Astrocyte (in vitro differentiated cells and primary cell): ENCODE data around the gene LIPT2. TPM values are rescaled to one million over a fixed set of nuclear protein-coding genes. Genes with fewer than 3 reads are reported as not detected.

Experiments used
- DNase-seq: peaks from one replicate; pipeline ENCODE4 v3.0.0-alpha.2; 2010; ENCODE audit warnings: low read depth
- FAIRE-seq: peaks from 2 replicates; lab custom pipeline; 2011; peaks lifted over from hg19 to GRCh38; lab: Jason Lieb, UNC
- H2AFZ ChIP-seq: 2 replicates; pipeline ENCODE4 v1.6.0; 2012; ENCODE audit warnings: low read depth, low read length, inconsistent platforms
- H3K27ac ChIP-seq: 2 replicates; pipeline ENCODE4 v1.5.1; 2011; ENCODE audit warnings: low read depth, low read length, inconsistent platforms
- H3K27me3 ChIP-seq: 2 replicates; pipeline ENCODE4 v1.6.0; 2011; ENCODE audit warnings: low read length, inconsistent platforms; ENCODE audit not compliant: insufficient read depth
- H3K36me3 ChIP-seq: 2 replicates; pipeline ENCODE4 v1.5.1; 2011; ENCODE audit warnings: low read length, inconsistent platforms; ENCODE audit not compliant: insufficient read depth
- H3K4me1 ChIP-seq: 2 replicates; pipeline ENCODE4 v1.5.1; 2011; ENCODE audit warnings: low read length, inconsistent platforms; ENCODE audit not compliant: insufficient read depth
- H3K4me2 ChIP-seq: 2 replicates; pipeline ENCODE4 v1.6.0; 2012; ENCODE audit warnings: low read length, inconsistent platforms
- H3K4me3 ChIP-seq: 2 replicates; pipeline ENCODE4 v1.5.1; 2011; ENCODE audit warnings: low read depth, mild to moderate bottlenecking, low read length, inconsistent platforms; ENCODE audit not compliant: insufficient read depth
- H3K79me2 ChIP-seq: 2 replicates; pipeline ENCODE4 v1.6.0; 2012; ENCODE audit warnings: mild to moderate bottlenecking, low read length, inconsistent platforms; ENCODE audit not compliant: insufficient read depth
- H3K9ac ChIP-seq: 2 replicates; pipeline ENCODE4 v1.6.0; 2012; ENCODE audit warnings: mild to moderate bottlenecking, low read length, inconsistent platforms
- H3K9me3 ChIP-seq: 2 replicates; pipeline ENCODE4 v1.5.1; 2012; ENCODE audit warnings: low read depth, mild to moderate bottlenecking, low read length, inconsistent platforms; ENCODE audit not compliant: insufficient read depth
- H4K20me1 ChIP-seq: 2 replicates; pipeline ENCODE4 v1.6.0; 2012; ENCODE audit warnings: low read length, inconsistent platforms; ENCODE audit not compliant: insufficient read depth
- H3K27ac Mint-ChIP-seq: one replicate; pipeline ENCODE4 v1.8.0; 2021; ENCODE audit warnings: mild to moderate bottlenecking, mixed read lengths; ENCODE audit not compliant: unreplicated experiment
- H3K27me3 Mint-ChIP-seq: one replicate; pipeline ENCODE4 v1.8.0; 2021; ENCODE audit warnings: low read depth, mixed read lengths; ENCODE audit not compliant: unreplicated experiment
- H3K36me3 Mint-ChIP-seq: one replicate; pipeline ENCODE4 v1.8.0; 2021; ENCODE audit warnings: low read depth, mixed read lengths; ENCODE audit not compliant: unreplicated experiment
- H3K4me1 Mint-ChIP-seq: one replicate; pipeline ENCODE4 v1.8.0; 2021; ENCODE audit warnings: low read depth, mixed read lengths; ENCODE audit not compliant: unreplicated experiment
- H3K4me3 Mint-ChIP-seq: one replicate; pipeline ENCODE4 v1.8.0; 2021; ENCODE audit warnings: mild to moderate bottlenecking, moderate library complexity, mixed read lengths; ENCODE audit not compliant: unreplicated experiment
- H3K9me3 Mint-ChIP-seq: one replicate; pipeline ENCODE4 v1.8.0; 2021; ENCODE audit warnings: mild to moderate bottlenecking, mixed read lengths; ENCODE audit not compliant: unreplicated experiment
- CTCF ChIP-seq: IDR thresholded peaks from 2 replicates; pipeline ENCODE4 v1.5.1; 2011; ENCODE audit warnings: low read depth, mild to moderate bottlenecking, inconsistent platforms, low read length, moderate library complexity; ENCODE audit not compliant: insufficient read depth
- EZH2 ChIP-seq: IDR thresholded peaks from 2 replicates; pipeline ENCODE4 v1.6.1; 2012; ENCODE audit warnings: mild to moderate bottlenecking, low read length, inconsistent platforms; ENCODE audit not compliant: insufficient read depth
- total RNA-seq: library from RNA; stranded (reverse); gene quantifications from 2 replicates; pipeline ENCODE4 v1.2.1, GENCODE V29; 2021

The LIPT2 gene
- total RNA-seq, 1 donor from 2014 or later, result 2.0 TPM

GRCh38 chr11:74460481-74461154 is 32.9 kb downstream of the LIPT2 start:
- Histone ChIP-seq H3K36me3 (no peaks in the 10 kb centered on the region), H3K4me3 (no peak overlapping the region), H3K79me2 (no peaks in the 10 kb centered on the region), H3K9ac (no peak overlapping the region), H2AFZ (no peak overlapping the region), H3K9me3 (no peaks in the 10 kb centered on the region), H3K27ac (no peak overlapping the region), H3K27me3 (no peaks in the 10 kb centered on the region), H3K4me1 (no peaks in the 10 kb centered on the region), H4K20me1 (no peaks in the 10 kb centered on the region), H3K4me2 (no peak overlapping the region)
- Mint-ChIP-seq H3K9me3 (peaks cover 3% of the 10 kb centered on the region), H3K36me3 (peaks cover 1% of the 10 kb centered on the region), H3K4me3 (no peak overlapping the region), H3K27ac (no peak overlapping the region), H3K27me3 (peaks cover 23% of the 10 kb centered on the region), H3K4me1 (no peaks in the 10 kb centered on the region)
- DNase-seq (peak; percentile 27), FAIRE-seq (no peak)
- TF ChIP-seq CTCF (no peak), EZH2 (no peak)

- Histone ChIP-seq H3K9ac (no peak overlapping the region), H3K4me3 (no peak overlapping the region), H3K9me3 (no peaks in the 10 kb centered on the region), H3K27me3 (no peaks in the 10 kb centered on the region), H3K27ac (no peak overlapping the region), H3K4me1 (no peaks in the 10 kb centered on the region), H3K79me2 (no peaks in the 10 kb centered on the region), H3K4me2 (no peak overlapping the region), H4K20me1 (no peaks in the 10 kb centered on the region), H2AFZ (no peak overlapping the region), H3K36me3 (no peaks in the 10 kb centered on the region)
- no peak overlapping the region for H3K4me3 Mint-ChIP-seq
- H3K9me3 Mint-ChIP-seq, result peaks cover 3% of the 10 kb centered on the region
- no peak overlapping the region for H3K27ac Mint-ChIP-seq
- DNase-seq, result no peak
- H3K27me3 Mint-ChIP-seq, result peaks cover 23% of the 10 kb centered on the region
- no peak for TF ChIP-seq EZH2
- TF ChIP-seq CTCF, result no peak
- no peaks in the 10 kb centered on the region for H3K4me1 Mint-ChIP-seq
- FAIRE-seq, result no peak
- peaks cover 1% of the 10 kb centered on the region for H3K36me3 Mint-ChIP-seq
Observed at GRCh38 chr11:74460065-74460464, 33.5 kb downstream of the LIPT2 start.

DNA sequence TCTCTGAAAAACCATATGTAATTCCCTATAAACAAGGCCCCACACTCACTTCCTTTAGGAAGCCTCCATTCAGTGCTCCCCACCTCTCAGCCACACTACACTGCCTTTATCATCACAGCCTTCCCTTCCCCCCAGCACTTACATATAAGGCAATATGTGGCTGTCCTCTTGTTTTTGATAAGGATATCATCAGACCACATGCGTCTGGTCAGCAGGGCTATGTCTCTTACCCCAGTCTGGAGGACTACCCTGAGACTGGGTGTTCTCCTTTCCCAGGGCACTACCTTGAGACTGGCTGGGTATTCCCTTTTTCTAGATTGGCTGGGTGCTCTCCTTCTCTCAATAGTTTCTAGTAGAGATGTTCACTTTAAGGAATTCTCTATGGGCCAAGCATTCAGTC is 33.9 kb downstream of the LIPT2 start:
- H3K27me3 Mint-ChIP-seq, result peaks cover 20% of the 10 kb centered on the region
- H3K4me3 Mint-ChIP-seq, result no peak overlapping the region
- Histone ChIP-seq H3K36me3 (no peaks in the 10 kb centered on the region), H3K9ac (no peak overlapping the region), H2AFZ (no peak overlapping the region), H3K4me2 (no peak overlapping the region), H3K79me2 (no peaks in the 10 kb centered on the region), H3K4me1 (no peaks in the 10 kb centered on the region), H4K20me1 (no peaks in the 10 kb centered on the region), H3K27me3 (no peaks in the 10 kb centered on the region), H3K9me3 (no peaks in the 10 kb centered on the region), H3K27ac (no peak overlapping the region), H3K4me3 (no peak overlapping the region)
- TF ChIP-seq CTCF (no peak), EZH2 (no peak)
- no peak for FAIRE-seq
- no peak for DNase-seq
- peaks cover 1% of the 10 kb centered on the region for H3K36me3 Mint-ChIP-seq
- peaks cover 3% of the 10 kb centered on the region for H3K9me3 Mint-ChIP-seq
- no peak overlapping the region for H3K27ac Mint-ChIP-seq
- H3K4me1 Mint-ChIP-seq, result no peaks in the 10 kb centered on the region
